IPS-18c (cell line): Measurements from ENCODE around the gene HOXD3.
A peak's percentile ranks its signal among the peaks of the same experiment; 100 is the strongest.

Experiments used
- H3K4me3 ChIP-seq: 2 replicates; pipeline ENCODE4 v1.7.0; 2013; ENCODE audit warnings: low read depth, mild to moderate bottlenecking, low read length, moderate library complexity; ENCODE audit not compliant: insufficient read depth
- H3K9me3 ChIP-seq: one replicate; pipeline ENCODE4 v1.6.1; 2013; ENCODE audit warnings: mild to moderate bottlenecking, low read length, moderate library complexity; ENCODE audit not compliant: control insufficient read depth, insufficient read depth

Gene HOXD3

GRCh38 chr2:176129813-176130146 lies 27.3 kb upstream of the HOXD3 start:
- Histone ChIP-seq H3K4me3 (peak overlapping the region; percentile 15; the same call in 1 of the 2 replicates), H3K9me3 (no peaks in the 10 kb centered on the region)

GRCh38 chr2:176130147-176130956 lies 26.8 kb upstream of the HOXD3 start:
- Histone ChIP-seq H3K4me3 (peak overlapping the region; percentile 15; the same call in 1 of the 2 replicates), H3K9me3 (no peaks in the 10 kb centered on the region)

GRCh38 chr2:176130957-176131847 lies 25.9 kb upstream of the HOXD3 start:
- no peak overlapping the region for H3K4me3 ChIP-seq
- H3K9me3 ChIP-seq, result no peaks in the 10 kb centered on the region

GRCh38 chr2:176131848-176132158 lies 25.3 kb upstream of the HOXD3 start:
- H3K9me3 ChIP-seq, result no peaks in the 10 kb centered on the region
- no peak overlapping the region for H3K4me3 ChIP-seq

GRCh38 chr2:176132205-176133171 lies 24.6 kb upstream of the HOXD3 start:
- Histone ChIP-seq H3K9me3 (no peaks in the 10 kb centered on the region), H3K4me3 (no peak overlapping the region)

- Histone ChIP-seq H3K4me3 (no peak overlapping the region), H3K9me3 (no peaks in the 10 kb centered on the region)
Measured at GRCh38 chr2:176133389-176133788, 23.7 kb upstream of the HOXD3 start.

GRCh38 chr2:176134035-176134434 lies 23.1 kb upstream of the HOXD3 start:
- Histone ChIP-seq H3K4me3 (no peak overlapping the region), H3K9me3 (no peaks in the 10 kb centered on the region)

- Histone ChIP-seq H3K9me3 (no peaks in the 10 kb centered on the region), H3K4me3 (no peak overlapping the region)
Measured at GRCh38 chr2:176135035-176135440, 22.1 kb upstream of the HOXD3 start.

- peak overlapping the region; percentile 44; the same call in 1 of the 2 replicates for H3K4me3 ChIP-seq
Measured at GRCh38 chr2:176136374-176137251, 20.5 kb upstream of the HOXD3 start.

GRCh38 chr2:176137252-176137580 lies 19.9 kb upstream of the HOXD3 start:
- Histone ChIP-seq H3K4me3 (no peak overlapping the region), H3K9me3 (no peaks in the 10 kb centered on the region)

More at GRCh38 chr2:176136374-176137251, 20.5 kb upstream of the HOXD3 start:
- no peaks in the 10 kb centered on the region for H3K9me3 ChIP-seq

- H3K4me3 ChIP-seq, result no peak overlapping the region
- no peaks in the 10 kb centered on the region for H3K9me3 ChIP-seq
Measured at GRCh38 chr2:176137906-176138305, 19.2 kb upstream of the HOXD3 start.

GRCh38 chr2:176138526-176138922 lies 18.6 kb upstream of the HOXD3 start:
- Histone ChIP-seq H3K9me3 (no peaks in the 10 kb centered on the region), H3K4me3 (no peak overlapping the region)

GRCh38 chr2:176138923-176139660 lies 18.0 kb upstream of the HOXD3 start:
- H3K4me3 ChIP-seq, result no peak overlapping the region

GRCh38 chr2:176139661-176140512 lies 17.2 kb upstream of the HOXD3 start:
- no peaks in the 10 kb centered on the region for H3K9me3 ChIP-seq
- no peak overlapping the region for H3K4me3 ChIP-seq

More at GRCh38 chr2:176138923-176139660, 18.0 kb upstream of the HOXD3 start:
- H3K9me3 ChIP-seq, result no peaks in the 10 kb centered on the region
